Measurements from ENCODE around the gene VPS37D.
"Not testable (repeated sequence)": the region's sequence is repeated elsewhere in the genome, so short reads cannot be mapped to it uniquely, and the experiment has no call there.

VPS37D gene

GRCh38 chr7:73701357-73701995, 33.8 kb downstream of the VPS37D start:
- peak; percentile 51 for DNase-seq

GRCh38 chr7:73702226-73702625, 34.6 kb downstream of the VPS37D start:
- no peak for DNase-seq
- in situ Hi-C loops (cut with HindIII; ENCODE audit: low pct_ligation_motif_present, low pct_unique_long_range_greater_than_20kb, low sequenced_read_pairs) = no loop called here

More at GRCh38 chr7:73701357-73701995, 33.8 kb downstream of the VPS37D start:
- in situ Hi-C loops (cut with HindIII; ENCODE audit: low pct_ligation_motif_present, low pct_unique_long_range_greater_than_20kb, low sequenced_read_pairs) = no loop called here

- in situ Hi-C loops (cut with HindIII; ENCODE audit: low pct_ligation_motif_present, low pct_unique_long_range_greater_than_20kb, low sequenced_read_pairs) = no loop called here
- no peak for DNase-seq
These were observed 35.0 kb downstream of the VPS37D start for GRCh38 chr7:73702665-73703064.

- in situ Hi-C loops (cut with HindIII; ENCODE audit: low pct_ligation_motif_present, low pct_unique_long_range_greater_than_20kb, low sequenced_read_pairs) = no loop called here
- DNase-seq = no peak
These were observed 35.6 kb downstream of the VPS37D start for GRCh38 chr7:73703225-73703624.

GRCh38 chr7:73703757-73704639, 36.4 kb downstream of the VPS37D start:
- in situ Hi-C loops (cut with HindIII; ENCODE audit: low pct_ligation_motif_present, low pct_unique_long_range_greater_than_20kb, low sequenced_read_pairs) = no loop called here
- DNase-seq = no peak

GRCh38 chr7:73704640-73705550, 37.3 kb downstream of the VPS37D start:
- no peak for DNase-seq
- in situ Hi-C loops (cut with HindIII; ENCODE audit: low pct_ligation_motif_present, low pct_unique_long_range_greater_than_20kb, low sequenced_read_pairs) = no loop called here

- no peak for DNase-seq
- in situ Hi-C loops (cut with HindIII; ENCODE audit: low pct_ligation_motif_present, low pct_unique_long_range_greater_than_20kb, low sequenced_read_pairs) = no loop called here
These were observed 37.9 kb downstream of the VPS37D start for GRCh38 chr7:73705551-73705920.

GRCh38 chr7:73706126-73707044, 38.8 kb downstream of the VPS37D start:
- in situ Hi-C loops (cut with HindIII; ENCODE audit: low pct_ligation_motif_present, low pct_unique_long_range_greater_than_20kb, low sequenced_read_pairs) = no loop called here
- DNase-seq = peak; percentile 39

GRCh38 chr7:73707045-73707631, 39.5 kb downstream of the VPS37D start:
- in situ Hi-C loops (cut with HindIII; ENCODE audit: low pct_ligation_motif_present, low pct_unique_long_range_greater_than_20kb, low sequenced_read_pairs) = no loop called here
- peak; percentile 88 for DNase-seq

- no peak for DNase-seq
- in situ Hi-C loops (cut with HindIII; ENCODE audit: low pct_ligation_motif_present, low pct_unique_long_range_greater_than_20kb, low sequenced_read_pairs) = no loop called here
These were observed 41.4 kb downstream of the VPS37D start for GRCh38 chr7:73708961-73709549.

GRCh38 chr7:73712773-73713172, 45.1 kb downstream of the VPS37D start:
- DNase-seq = no peak
- in situ Hi-C loops (cut with HindIII; ENCODE audit: low pct_ligation_motif_present, low pct_unique_long_range_greater_than_20kb, low sequenced_read_pairs) = no loop called here

GRCh38 chr7:73713319-73713718, 45.7 kb downstream of the VPS37D start:
- in situ Hi-C loops (cut with HindIII; ENCODE audit: low pct_ligation_motif_present, low pct_unique_long_range_greater_than_20kb, low sequenced_read_pairs); DNase-seq: not testable (repeated sequence)

GRCh38 chr7:73715648-73716317, 48.2 kb downstream of the VPS37D start:
- in situ Hi-C loops (cut with HindIII; ENCODE audit: low pct_ligation_motif_present, low pct_unique_long_range_greater_than_20kb, low sequenced_read_pairs) = no loop called here
- DNase-seq = peak; percentile 95

GRCh38 chr7:73716318-73716890, 48.8 kb downstream of the VPS37D start:
- in situ Hi-C loops (cut with HindIII; ENCODE audit: low pct_ligation_motif_present, low pct_unique_long_range_greater_than_20kb, low sequenced_read_pairs) = no loop called here
- DNase-seq = no peak

- no peak for DNase-seq
- in situ Hi-C loops (cut with HindIII; ENCODE audit: low pct_ligation_motif_present, low pct_unique_long_range_greater_than_20kb, low sequenced_read_pairs) = no loop called here
These were observed 49.6 kb downstream of the VPS37D start for GRCh38 chr7:73717025-73717807.

GRCh38 chr7:73717991-73718405, 50.4 kb downstream of the VPS37D start:
- peak; percentile 88 for DNase-seq
- in situ Hi-C loops (cut with HindIII; ENCODE audit: low pct_ligation_motif_present, low pct_unique_long_range_greater_than_20kb, low sequenced_read_pairs) = no loop called here
